Measurements from ENCODE around the gene GCN1. TPM values are rescaled to one million over a fixed set of nuclear protein-coding genes. Genes with fewer than 3 reads are reported as not detected.
A peak's percentile ranks its signal among the peaks of the same experiment; 100 is the strongest.

Gene GCN1
- total and polyA plus RNA-seq, 10 of the 15 experiments (the other 5 are each of a cell fraction or from before 2014, with no cell fraction given), result 10.8 to 150 (median 58.3) TPM

GRCh38 chr12:120194534-120195395, at the start of gene GCN1 (continued):
- TF ChIP-seq IRF3 (IDR thresholded peaks at IDR 0.05) (no peak), EZH2 (IDR thresholded peaks at IDR 0.05; ENCODE audit: borderline replicate concordance, control insufficient read depth, low read depth, low read length) (no peak), RB1 (IDR thresholded peaks at IDR 0.05; ENCODE audit: borderline replicate concordance) (no peak; the same call in 1 of the 2 replicates), HDGF (IDR thresholded peaks at IDR 0.05) (peak; percentile 16; the same call in 1 of the 2 replicates), YBX1 (IDR thresholded peaks at IDR 0.05) (no peak), SKIL (IDR thresholded peaks at IDR 0.05; ENCODE audit: low read depth, poor library complexity, severe bottlenecking) (no peak), ZSCAN29 (IDR thresholded peaks at IDR 0.05) (no peak), TAF1 (IDR thresholded peaks at IDR 0.05; ENCODE audit: borderline replicate concordance, low read depth, low read length) (peak; percentile 95), SIN3A (IDR thresholded peaks at IDR 0.05; ENCODE audit: low read depth, low read length) (peak; percentile 81; the same call in 1 of the 2 replicates), GATAD2B (conservative IDR thresholded peaks at IDR 0.05; ENCODE audit: low read depth) (peak; percentile 90), ESRRA (IDR thresholded peaks at IDR 0.05; ENCODE audit: low read length) (no peak), NFIC (IDR thresholded peaks at IDR 0.05; ENCODE audit: low read depth, low read length) (no peak), HDAC2 (IDR thresholded peaks at IDR 0.05) (no peak), SREBF2 (IDR thresholded peaks at IDR 0.05; ENCODE audit: low read length) (peak; percentile 46; the same call in 1 of the 2 replicates), PAX5 (IDR thresholded peaks at IDR 0.05; ENCODE audit: borderline replicate concordance, low read depth, low read length) (peak; percentile 65; the same call in 1 of the 2 replicates), NR2C2 (IDR thresholded peaks at IDR 0.05; ENCODE audit: borderline replicate concordance, control insufficient read depth, insufficient read length, low read depth) (peak; percentile 85), WRNIP1 (IDR thresholded peaks at IDR 0.05; ENCODE audit: borderline replicate concordance, low read depth, low read length) (no peak), NFXL1 (IDR thresholded peaks at IDR 0.05; ENCODE audit: borderline replicate concordance) (no peak), USF1 (IDR thresholded peaks at IDR 0.05; ENCODE audit: borderline replicate concordance, extremely low read length, insufficient read depth, low read depth, low read length) (peak; percentile 46), CBX3 (IDR thresholded peaks at IDR 0.05; ENCODE audit: borderline replicate concordance, low read depth) (no peak), POLR2A (IDR thresholded peaks at IDR 0.05; ENCODE audit: low read depth, low read length) (peak; percentile 96), POLR2AphosphoS5 (IDR thresholded peaks at IDR 0.05; ENCODE audit: low read length) (peak; percentile 77; the same call in 1 of the 2 replicates)
- TF ChIP-seq, protein P1, sequence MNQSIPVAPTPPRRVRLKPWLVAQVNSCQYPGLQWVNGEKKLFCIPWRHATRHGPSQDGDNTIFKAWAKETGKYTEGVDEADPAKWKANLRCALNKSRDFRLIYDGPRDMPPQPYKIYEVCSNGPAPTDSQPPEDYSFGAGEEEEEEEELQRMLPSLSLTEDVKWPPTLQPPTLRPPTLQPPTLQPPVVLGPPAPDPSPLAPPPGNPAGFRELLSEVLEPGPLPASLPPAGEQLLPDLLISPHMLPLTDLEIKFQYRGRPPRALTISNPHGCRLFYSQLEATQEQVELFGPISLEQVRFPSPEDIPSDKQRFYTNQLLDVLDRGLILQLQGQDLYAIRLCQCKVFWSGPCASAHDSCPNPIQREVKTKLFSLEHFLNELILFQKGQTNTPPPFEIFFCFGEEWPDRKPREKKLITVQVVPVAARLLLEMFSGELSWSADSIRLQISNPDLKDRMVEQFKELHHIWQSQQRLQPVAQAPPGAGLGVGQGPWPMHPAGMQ (IDR thresholded peaks at IDR 0.05; ENCODE audit: borderline replicate concordance), result no peak
- TF ChIP-seq, protein P2, sequence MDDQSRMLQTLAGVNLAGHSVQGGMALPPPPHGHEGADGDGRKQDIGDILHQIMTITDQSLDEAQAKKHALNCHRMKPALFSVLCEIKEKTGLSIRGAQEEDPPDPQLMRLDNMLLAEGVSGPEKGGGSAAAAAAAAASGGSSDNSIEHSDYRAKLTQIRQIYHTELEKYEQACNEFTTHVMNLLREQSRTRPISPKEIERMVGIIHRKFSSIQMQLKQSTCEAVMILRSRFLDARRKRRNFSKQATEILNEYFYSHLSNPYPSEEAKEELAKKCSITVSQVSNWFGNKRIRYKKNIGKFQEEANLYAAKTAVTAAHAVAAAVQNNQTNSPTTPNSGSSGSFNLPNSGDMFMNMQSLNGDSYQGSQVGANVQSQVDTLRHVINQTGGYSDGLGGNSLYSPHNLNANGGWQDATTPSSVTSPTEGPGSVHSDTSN (IDR thresholded peaks at IDR 0.05; ENCODE audit: insufficient replicate concordance, low read depth, low read length), result no peak
